ENCODE results near the gene QSER1. TPM values are rescaled to one million over a fixed set of nuclear protein-coding genes. Genes with fewer than 3 reads are reported as not detected.

Gene QSER1
- total and polyA plus RNA-seq, 10 of the 15 experiments (the other 5 are each of a cell fraction or from before 2014, with no cell fraction given): 2.1 to 15.0 (median 9.4) TPM

- intact Hi-C loops (cut with micrococcal nuclease; ENCODE audit: unreplicated experiment): no loop called here
- TF ChIP-seq USF1 (IDR thresholded peaks at IDR 0.05; ENCODE audit: borderline replicate concordance, extremely low read length, insufficient read depth, low read depth, low read length) (no peak), HCFC1 (IDR thresholded peaks at IDR 0.05; ENCODE audit: low read length) (no peak), FOXM1 (IDR thresholded peaks at IDR 0.05; ENCODE audit: low read depth, low read length) (no peak), ZNF687 (IDR thresholded peaks at IDR 0.05) (no peak), ESRRA (IDR thresholded peaks at IDR 0.05; ENCODE audit: low read length) (no peak), MEF2B (IDR thresholded peaks at IDR 0.05; ENCODE audit: partially characterized antibody, poor library complexity, severe bottlenecking) (no peak), TCF3 (IDR thresholded peaks at IDR 0.05; ENCODE audit: borderline replicate concordance, insufficient read depth, low read depth, low read length) (no peak), ATF3 (IDR thresholded peaks at IDR 0.05; ENCODE audit: borderline replicate concordance, extremely low read depth, low read depth, low read length) (no peak), ZBTB11 (CRISPR knock-in tag; IDR thresholded peaks at IDR 0.05) (no peak), FOS (IDR thresholded peaks at IDR 0.05; ENCODE audit: borderline replicate concordance, extremely low read depth, insufficient read length) (no peak), PBX3 (IDR thresholded peaks at IDR 0.05; ENCODE audit: insufficient replicate concordance, low read depth, low read length) (no peak), BCL11A (IDR thresholded peaks at IDR 0.05; ENCODE audit: low read depth, low read length) (no peak), NFXL1 (IDR thresholded peaks at IDR 0.05; ENCODE audit: borderline replicate concordance) (no peak), EED (IDR thresholded peaks at IDR 0.05; ENCODE audit: low read depth) (no peak), SREBF1 (IDR thresholded peaks at IDR 0.05; ENCODE audit: low read length) (no peak)
Observed at GRCh38 chr11:32908619-32909018, 16.0 kb downstream of the QSER1 start.

More at GRCh38 chr11:32908619-32909018, 16.0 kb downstream of the QSER1 start:
- H3K79me2 ChIP-seq (ENCODE audit: control insufficient read depth, insufficient read depth, low read length): peaks cover 38% of the 10 kb centered on the region
- no TSS peak for BruUV-seq (replicated peaks)
- RAD21 ChIA-PET (ENCODE audit: unreplicated experiment): no interaction called here
- 99% methylated on average over 6 of the region's 6 CpGs for WGBS (ENCODE audit: insufficient coverage, insufficient replicate concordance, low lambda C conversion rate, missing lambda C conversion rate)
- no peaks in the 10 kb centered on the region for H3K4me1 ChIP-seq (ENCODE audit: control insufficient read depth, insufficient read depth, low read length)
- CTCF ChIA-PET: interaction anchor here (0.6 to 1.7 kb wide), 3 partner anchors 15 to 106 kb away, joined by 3 read pairs; no protein-coding TSS in a partner anchor
- no peaks in the 10 kb centered on the region for H4K20me1 ChIP-seq (ENCODE audit: control insufficient read depth, insufficient read depth)
- DNase-seq (ENCODE audit: low read depth, low spot score) (no peak), ATAC-seq (no peak), FAIRE-seq (no peak)
- H3K4me2 ChIP-seq (ENCODE audit: control insufficient read depth, insufficient read depth): no peak overlapping the region
- in situ Hi-C loops (cut with MboI): no loop called here
- H2AFZ ChIP-seq (ENCODE audit: control insufficient read depth, low read depth, low read length): no peak overlapping the region
- POLR2A ChIA-PET: no interaction called here
- H3K27me3 ChIP-seq (replicated peaks in 1 of 2; ENCODE audit: control insufficient read depth in 2 of 2, insufficient read depth in 2 of 2, low read length in 1 of 2): no peaks in the 10 kb centered on the region
- H3K27ac ChIP-seq (ENCODE audit: control insufficient read depth, insufficient read depth): no peak overlapping the region
- no peak overlapping the region for H3K9ac ChIP-seq (ENCODE audit: control insufficient read depth, insufficient read depth, low read length)
- no peak overlapping the region for H3K4me3 ChIP-seq
- H3K9me3 ChIP-seq (replicated peaks; ENCODE audit: control insufficient read depth, insufficient read depth, low read length): peaks cover 2% of the 10 kb centered on the region; the same call in 1 of the 3 replicates
- peaks cover 0 to 7% of the 10 kb centered on the region in 2 experiments; a peak in 2 of 4 replicates for H3K36me3 ChIP-seq (ENCODE audit: control insufficient read depth in 2 of 2, insufficient read depth in 2 of 2, low read length in 1 of 2)
- SMC1A ChIA-PET (ENCODE audit: uncharacterized antibody, unreplicated experiment): no interaction called here

Measured in GM12878 (cell line).